Astrocyte (in vitro differentiated cells and primary cell): ENCODE results near the gene C20orf96. TPM values are rescaled to one million over a fixed set of nuclear protein-coding genes. Genes with fewer than 3 reads are reported as not detected.

Experiments
- DNase-seq: peaks from one replicate; pipeline ENCODE4 v3.0.0-alpha.2; 2010; ENCODE audit warnings: low read depth
- FAIRE-seq: peaks from 2 replicates; lab custom pipeline; 2011; peaks lifted over from hg19 to GRCh38; lab: Jason Lieb, UNC
- H2AFZ ChIP-seq: 2 replicates; pipeline ENCODE4 v1.6.0; 2012; ENCODE audit warnings: low read depth, low read length, inconsistent platforms
- H3K27ac ChIP-seq: 2 replicates; pipeline ENCODE4 v1.5.1; 2011; ENCODE audit warnings: low read depth, low read length, inconsistent platforms
- H3K27me3 ChIP-seq: 2 replicates; pipeline ENCODE4 v1.6.0; 2011; ENCODE audit warnings: low read length, inconsistent platforms; ENCODE audit not compliant: insufficient read depth
- H3K36me3 ChIP-seq: 2 replicates; pipeline ENCODE4 v1.5.1; 2011; ENCODE audit warnings: low read length, inconsistent platforms; ENCODE audit not compliant: insufficient read depth
- H3K4me1 ChIP-seq: 2 replicates; pipeline ENCODE4 v1.5.1; 2011; ENCODE audit warnings: low read length, inconsistent platforms; ENCODE audit not compliant: insufficient read depth
- H3K4me2 ChIP-seq: 2 replicates; pipeline ENCODE4 v1.6.0; 2012; ENCODE audit warnings: low read length, inconsistent platforms
- H3K4me3 ChIP-seq: 2 replicates; pipeline ENCODE4 v1.5.1; 2011; ENCODE audit warnings: low read depth, mild to moderate bottlenecking, low read length, inconsistent platforms; ENCODE audit not compliant: insufficient read depth
- H3K79me2 ChIP-seq: 2 replicates; pipeline ENCODE4 v1.6.0; 2012; ENCODE audit warnings: mild to moderate bottlenecking, low read length, inconsistent platforms; ENCODE audit not compliant: insufficient read depth
- H3K9ac ChIP-seq: 2 replicates; pipeline ENCODE4 v1.6.0; 2012; ENCODE audit warnings: mild to moderate bottlenecking, low read length, inconsistent platforms
- H3K9me3 ChIP-seq: 2 replicates; pipeline ENCODE4 v1.5.1; 2012; ENCODE audit warnings: low read depth, mild to moderate bottlenecking, low read length, inconsistent platforms; ENCODE audit not compliant: insufficient read depth
- H4K20me1 ChIP-seq: 2 replicates; pipeline ENCODE4 v1.6.0; 2012; ENCODE audit warnings: low read length, inconsistent platforms; ENCODE audit not compliant: insufficient read depth
- H3K27ac Mint-ChIP-seq: one replicate; pipeline ENCODE4 v1.8.0; 2021; ENCODE audit warnings: mild to moderate bottlenecking, mixed read lengths; ENCODE audit not compliant: unreplicated experiment
- H3K27me3 Mint-ChIP-seq: one replicate; pipeline ENCODE4 v1.8.0; 2021; ENCODE audit warnings: low read depth, mixed read lengths; ENCODE audit not compliant: unreplicated experiment
- H3K36me3 Mint-ChIP-seq: one replicate; pipeline ENCODE4 v1.8.0; 2021; ENCODE audit warnings: low read depth, mixed read lengths; ENCODE audit not compliant: unreplicated experiment
- H3K4me1 Mint-ChIP-seq: one replicate; pipeline ENCODE4 v1.8.0; 2021; ENCODE audit warnings: low read depth, mixed read lengths; ENCODE audit not compliant: unreplicated experiment
- H3K4me3 Mint-ChIP-seq: one replicate; pipeline ENCODE4 v1.8.0; 2021; ENCODE audit warnings: mild to moderate bottlenecking, moderate library complexity, mixed read lengths; ENCODE audit not compliant: unreplicated experiment
- H3K9me3 Mint-ChIP-seq: one replicate; pipeline ENCODE4 v1.8.0; 2021; ENCODE audit warnings: mild to moderate bottlenecking, mixed read lengths; ENCODE audit not compliant: unreplicated experiment
- EZH2 ChIP-seq: IDR thresholded peaks from 2 replicates; pipeline ENCODE4 v1.6.1; 2012; ENCODE audit warnings: mild to moderate bottlenecking, low read length, inconsistent platforms; ENCODE audit not compliant: insufficient read depth
- total RNA-seq: library from RNA; stranded (reverse); gene quantifications from 2 replicates; pipeline ENCODE4 v1.2.1, GENCODE V29; 2021
- TF ChIP-seq, protein P1 (sequence below): IDR thresholded peaks from 2 replicates; pipeline ENCODE4 v1.5.1; 2011; ENCODE audit warnings: low read depth, mild to moderate bottlenecking, inconsistent platforms, low read length, moderate library complexity; ENCODE audit not compliant: insufficient read depth

C20orf96 gene
- total RNA-seq, 1 donor from 2014 or later = 10.7 TPM

DNA sequence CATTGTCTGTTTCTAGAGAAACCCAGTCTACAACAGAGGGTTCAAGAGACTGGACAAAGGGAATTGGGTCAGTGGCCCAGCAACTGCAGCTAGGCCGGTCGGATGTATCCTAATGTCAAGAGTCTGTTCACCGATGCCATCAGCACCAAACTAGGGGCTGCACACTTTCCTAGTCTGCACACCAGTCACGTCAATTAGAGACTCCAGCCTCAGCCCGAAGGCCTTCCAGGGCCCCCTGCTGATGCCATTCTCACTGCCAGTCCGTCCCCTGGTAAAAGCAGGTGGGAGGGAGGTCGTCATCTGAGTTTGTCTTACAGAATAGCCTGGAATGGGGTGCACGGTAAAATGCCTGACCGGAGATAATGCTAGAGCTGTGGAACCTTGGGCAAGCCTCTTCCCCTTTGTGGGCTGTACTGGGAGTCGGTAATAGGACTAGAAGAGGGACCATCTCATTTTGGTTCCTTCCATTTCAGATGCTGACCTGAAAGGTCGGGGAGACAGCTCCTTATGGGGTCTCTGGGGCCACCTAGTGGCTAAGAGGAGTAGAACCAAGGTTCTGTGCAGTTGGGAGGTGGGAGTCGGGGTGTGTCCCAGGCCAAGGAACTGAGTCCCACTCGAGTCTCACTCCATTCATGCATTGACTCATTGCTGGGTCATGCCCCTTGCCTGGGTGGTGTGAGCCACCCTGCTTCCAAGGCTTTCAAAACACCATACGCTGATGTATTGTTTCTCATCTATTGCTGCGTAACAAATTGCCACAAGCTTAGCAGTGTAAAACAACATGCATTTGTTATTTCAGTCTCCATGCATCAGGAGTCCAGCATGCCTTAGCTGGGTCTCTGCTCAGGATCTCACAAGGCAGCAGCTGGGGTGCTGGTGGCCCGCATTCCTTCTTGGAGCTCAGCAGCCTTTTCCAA is 39.9 kb upstream of the C20orf96 start:
- Histone ChIP-seq H3K27ac (no peak overlapping the region), H3K79me2 (peaks cover 25% of the 10 kb centered on the region), H3K9ac (no peak overlapping the region), H4K20me1 (peaks cover 45% of the 10 kb centered on the region), H3K36me3 (no peaks in the 10 kb centered on the region), H2AFZ (no peak overlapping the region), H3K4me2 (peak overlapping the region; percentile 22), H3K27me3 (no peaks in the 10 kb centered on the region), H3K9me3 (no peaks in the 10 kb centered on the region), H3K4me1 (peaks cover 31% of the 10 kb centered on the region), H3K4me3 (no peak overlapping the region)
- peak overlapping the region; percentile 62 for H3K4me3 Mint-ChIP-seq
- H3K36me3 Mint-ChIP-seq = peaks cover 12% of the 10 kb centered on the region
- FAIRE-seq (peak; percentile 23), DNase-seq (peak; percentile 46)
- peak overlapping the region; percentile 75 for H3K27ac Mint-ChIP-seq
- H3K9me3 Mint-ChIP-seq = no peaks in the 10 kb centered on the region
- H3K4me1 Mint-ChIP-seq = peaks cover 27% of the 10 kb centered on the region
- TF ChIP-seq EZH2 = no peak
- TF ChIP-seq, protein P1, sequence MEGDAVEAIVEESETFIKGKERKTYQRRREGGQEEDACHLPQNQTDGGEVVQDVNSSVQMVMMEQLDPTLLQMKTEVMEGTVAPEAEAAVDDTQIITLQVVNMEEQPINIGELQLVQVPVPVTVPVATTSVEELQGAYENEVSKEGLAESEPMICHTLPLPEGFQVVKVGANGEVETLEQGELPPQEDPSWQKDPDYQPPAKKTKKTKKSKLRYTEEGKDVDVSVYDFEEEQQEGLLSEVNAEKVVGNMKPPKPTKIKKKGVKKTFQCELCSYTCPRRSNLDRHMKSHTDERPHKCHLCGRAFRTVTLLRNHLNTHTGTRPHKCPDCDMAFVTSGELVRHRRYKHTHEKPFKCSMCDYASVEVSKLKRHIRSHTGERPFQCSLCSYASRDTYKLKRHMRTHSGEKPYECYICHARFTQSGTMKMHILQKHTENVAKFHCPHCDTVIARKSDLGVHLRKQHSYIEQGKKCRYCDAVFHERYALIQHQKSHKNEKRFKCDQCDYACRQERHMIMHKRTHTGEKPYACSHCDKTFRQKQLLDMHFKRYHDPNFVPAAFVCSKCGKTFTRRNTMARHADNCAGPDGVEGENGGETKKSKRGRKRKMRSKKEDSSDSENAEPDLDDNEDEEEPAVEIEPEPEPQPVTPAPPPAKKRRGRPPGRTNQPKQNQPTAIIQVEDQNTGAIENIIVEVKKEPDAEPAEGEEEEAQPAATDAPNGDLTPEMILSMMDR = peak; percentile 91
- H3K27me3 Mint-ChIP-seq = no peaks in the 10 kb centered on the region

DNA sequence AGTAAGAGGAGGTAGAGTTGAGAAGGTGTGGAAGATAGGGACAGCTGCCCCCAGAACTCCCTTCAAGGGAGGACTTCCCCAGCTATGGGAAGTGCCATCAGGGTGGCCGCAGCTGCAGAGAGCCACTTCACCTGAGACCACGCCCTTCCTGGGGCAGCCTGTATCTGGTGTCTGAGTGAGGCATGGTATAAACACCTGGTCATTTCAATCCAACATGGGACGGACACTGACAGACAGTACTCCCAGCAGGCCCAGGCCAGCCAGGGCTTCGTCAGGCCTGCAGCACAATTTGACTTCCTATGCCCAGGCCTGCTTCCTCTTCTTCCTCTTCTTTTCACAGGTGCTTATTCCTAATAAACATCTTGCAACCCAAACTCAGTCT is 39.3 kb upstream of the C20orf96 start:
- H3K4me2 ChIP-seq = peak overlapping the region; percentile 22
- H3K27ac ChIP-seq = no peak overlapping the region
- H3K79me2 ChIP-seq = peaks cover 25% of the 10 kb centered on the region
- no peaks in the 10 kb centered on the region for H3K9me3 Mint-ChIP-seq
- H4K20me1 ChIP-seq = peaks cover 45% of the 10 kb centered on the region
- FAIRE-seq (no peak), DNase-seq (no peak)
- no peaks in the 10 kb centered on the region for H3K27me3 Mint-ChIP-seq
- no peak overlapping the region for H3K4me3 ChIP-seq
- peak overlapping the region; percentile 75 for H3K27ac Mint-ChIP-seq
- peaks cover 33% of the 10 kb centered on the region for H3K4me1 ChIP-seq
- peaks cover 12% of the 10 kb centered on the region for H3K36me3 Mint-ChIP-seq
- H3K4me3 Mint-ChIP-seq = peak overlapping the region; percentile 57
- peaks cover 27% of the 10 kb centered on the region for H3K4me1 Mint-ChIP-seq
- no peak overlapping the region for H2AFZ ChIP-seq
- H3K9me3 ChIP-seq = no peaks in the 10 kb centered on the region
- TF ChIP-seq, protein P1 = no peak
- TF ChIP-seq EZH2 = no peak
- H3K36me3 ChIP-seq = no peaks in the 10 kb centered on the region
- no peak overlapping the region for H3K9ac ChIP-seq
- no peaks in the 10 kb centered on the region for H3K27me3 ChIP-seq
